ENCODE results near the gene SLC24A4. TPM values are rescaled to one million over a fixed set of nuclear protein-coding genes. Genes with fewer than 3 reads are reported as not detected.

SLC24A4 gene
- total RNA-seq, 4 donors from 2014 or later: 0.35 to 0.49 TPM; not detected in 2

- Histone ChIP-seq H3K36me3 (no peaks in the 10 kb centered on the region), H3K4me1 (no peaks in the 10 kb centered on the region), H3K27me3 (no peaks in the 10 kb centered on the region), H3K9me3 (no peaks in the 10 kb centered on the region), H3K4me3 (no peak overlapping the region), H3K27ac (no peak overlapping the region)
- intact Hi-C loops (cut with DNase I; ENCODE audit: low total_unique reads): no loop called here
- TF ChIP-seq CTCF (IDR thresholded peaks at IDR 0.05) (no peak), POLR2A (IDR thresholded peaks at IDR 0.05) (no peak)
- no peak for DNase-seq
Measured at GRCh38 chr14:92351750-92352149, 28.8 kb downstream of the SLC24A4 start.

GRCh38 chr14:92352158-92352985 is 29.4 kb downstream of the SLC24A4 start:
- intact Hi-C loops (cut with DNase I; ENCODE audit: low total_unique reads): no loop called here
- no peaks in the 10 kb centered on the region for H3K9me3 ChIP-seq
- no peaks in the 10 kb centered on the region for H3K27me3 ChIP-seq
- no peak overlapping the region for H3K4me3 ChIP-seq
- H3K27ac ChIP-seq: no peak overlapping the region
- DNase-seq: no peak
- no peaks in the 10 kb centered on the region for H3K36me3 ChIP-seq
- TF ChIP-seq CTCF (IDR thresholded peaks at IDR 0.05) (no peak), POLR2A (IDR thresholded peaks at IDR 0.05) (no peak)
- H3K4me1 ChIP-seq: no peaks in the 10 kb centered on the region

- Histone ChIP-seq H3K36me3 (no peaks in the 10 kb centered on the region), H3K27ac (no peak overlapping the region), H3K9me3 (no peaks in the 10 kb centered on the region), H3K27me3 (no peaks in the 10 kb centered on the region), H3K4me1 (no peaks in the 10 kb centered on the region), H3K4me3 (no peak overlapping the region)
- no peak for TF ChIP-seq CTCF (IDR thresholded peaks at IDR 0.05)
- no peak for TF ChIP-seq POLR2A (IDR thresholded peaks at IDR 0.05)
- no peak for DNase-seq
- intact Hi-C loops (cut with DNase I; ENCODE audit: low total_unique reads): no loop called here
Measured at GRCh38 chr14:92353447-92353846, 30.5 kb downstream of the SLC24A4 start.

GRCh38 chr14:92356677-92357076 is 33.7 kb downstream of the SLC24A4 start:
- TF ChIP-seq POLR2A (IDR thresholded peaks at IDR 0.05) (no peak), CTCF (IDR thresholded peaks at IDR 0.05) (no peak)

GRCh38 chr14:92360651-92361370 is 37.8 kb downstream of the SLC24A4 start:
- Histone ChIP-seq H3K27ac (no peak overlapping the region), H3K4me3 (no peak overlapping the region), H3K36me3 (no peaks in the 10 kb centered on the region), H3K4me1 (no peaks in the 10 kb centered on the region), H3K9me3 (no peaks in the 10 kb centered on the region), H3K27me3 (no peaks in the 10 kb centered on the region)
- intact Hi-C loops (cut with DNase I; ENCODE audit: low total_unique reads): no loop called here
- DNase-seq: no peak
- TF ChIP-seq CTCF (IDR thresholded peaks at IDR 0.05): no peak
- no peak for TF ChIP-seq POLR2A (IDR thresholded peaks at IDR 0.05)

More at GRCh38 chr14:92356677-92357076, 33.7 kb downstream of the SLC24A4 start:
- Histone ChIP-seq H3K27ac (no peak overlapping the region), H3K4me3 (no peak overlapping the region), H3K36me3 (no peaks in the 10 kb centered on the region), H3K27me3 (no peaks in the 10 kb centered on the region), H3K9me3 (no peaks in the 10 kb centered on the region), H3K4me1 (no peaks in the 10 kb centered on the region)
- intact Hi-C loops (cut with DNase I; ENCODE audit: low total_unique reads): no loop called here
- DNase-seq: no peak

Measured in uterus (tissue), 4 donors.